ENCODE measurements around the gene ZER1.
"Not testable (repeated sequence)": the region's sequence is repeated elsewhere in the genome, so short reads cannot be mapped to it uniquely, and the experiment has no call there.

ZER1 gene

DNA sequence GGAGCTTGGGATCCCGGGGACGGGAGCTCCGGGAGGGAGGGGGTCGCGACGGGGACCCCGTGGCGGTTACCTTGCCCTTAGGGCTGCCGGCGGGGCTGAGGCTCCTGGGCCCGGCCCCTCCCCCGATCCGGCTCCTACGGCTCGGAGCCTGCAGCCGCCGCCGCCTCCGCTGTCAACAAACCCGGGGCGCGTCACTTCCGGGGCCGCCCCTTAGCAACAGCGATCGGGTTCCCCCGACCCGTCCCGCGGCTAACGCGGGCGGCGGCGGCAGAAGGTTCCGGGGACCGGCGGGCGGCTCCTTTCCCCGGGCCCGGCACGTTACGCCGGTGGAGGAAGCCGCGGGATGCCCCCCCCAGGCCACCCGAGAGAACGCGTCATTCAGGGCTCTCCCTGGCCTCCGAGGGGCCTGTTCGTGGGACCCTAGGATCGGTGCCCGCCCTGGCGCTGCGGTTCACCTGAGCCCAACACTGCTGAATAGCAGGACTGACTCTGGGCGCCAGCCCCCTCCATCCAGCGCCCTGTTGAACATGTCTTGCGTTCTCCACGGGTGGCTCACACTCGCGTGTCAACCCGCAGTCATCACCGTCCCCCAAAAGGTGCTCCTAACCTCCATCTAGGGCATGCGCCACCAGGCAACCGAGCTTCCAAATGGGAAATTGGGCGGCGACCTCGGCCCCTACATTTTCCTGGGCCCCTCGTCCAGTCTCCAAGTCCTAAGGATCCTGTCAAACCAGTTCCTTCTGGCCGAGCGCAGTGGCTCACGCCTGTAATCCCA lies at the start of gene ZER1:
ZER1 (minus strand) TSS at position 183 of the 775 bp plus-strand sequence. CDS start 16,362 bp downstream, outside the sequence.
- in situ Hi-C loops (cut with HindIII; ENCODE audit: low sequenced_read_pairs) = no loop called here

DNA sequence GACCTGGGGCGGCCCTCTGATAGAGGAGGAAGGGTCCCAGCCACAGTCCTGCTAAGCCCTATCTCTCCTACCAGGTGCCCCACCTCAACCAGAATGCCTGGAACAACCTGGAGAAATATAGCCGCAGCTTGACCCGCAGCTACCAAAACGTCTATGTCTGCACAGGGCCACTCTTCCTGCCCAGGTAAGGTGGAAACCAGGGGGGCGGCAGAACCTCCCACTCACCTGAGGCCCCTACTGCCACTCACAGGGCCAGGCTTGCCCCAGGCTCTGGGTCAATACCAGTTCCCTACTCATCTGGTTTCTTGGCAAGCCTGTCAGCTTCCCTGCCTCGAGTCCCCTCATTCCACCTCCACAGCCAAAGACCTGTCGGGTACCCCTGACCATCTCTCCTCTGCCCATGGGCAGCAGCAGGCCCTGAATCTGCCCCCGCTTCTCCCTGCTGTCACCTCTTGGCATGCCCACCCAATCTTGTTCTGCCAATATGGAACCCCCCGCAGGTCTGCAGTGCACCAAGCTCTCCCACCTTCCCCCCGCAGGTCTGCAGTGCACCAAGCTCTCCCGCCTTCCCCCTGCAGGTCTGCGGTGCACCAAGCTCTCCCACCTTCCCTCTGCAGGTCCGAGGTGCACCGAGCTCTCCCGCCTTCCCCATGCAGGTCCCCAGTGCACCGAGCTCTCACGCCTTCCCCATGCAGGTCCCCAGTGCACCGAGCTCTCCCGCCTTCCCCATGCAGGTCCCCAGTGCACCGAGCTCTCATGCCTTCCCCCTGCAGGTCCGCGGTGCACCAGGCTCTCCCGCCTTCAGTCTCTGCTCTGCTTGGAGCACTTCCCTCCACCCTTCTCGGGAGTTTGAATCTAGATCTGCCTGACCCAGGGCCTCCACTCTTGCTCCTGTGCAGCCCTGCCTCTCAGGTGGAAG lies 49.2 kb upstream of the ZER1 start:
- in situ Hi-C loops (cut with HindIII; ENCODE audit: low sequenced_read_pairs) = no loop called here

DNA sequence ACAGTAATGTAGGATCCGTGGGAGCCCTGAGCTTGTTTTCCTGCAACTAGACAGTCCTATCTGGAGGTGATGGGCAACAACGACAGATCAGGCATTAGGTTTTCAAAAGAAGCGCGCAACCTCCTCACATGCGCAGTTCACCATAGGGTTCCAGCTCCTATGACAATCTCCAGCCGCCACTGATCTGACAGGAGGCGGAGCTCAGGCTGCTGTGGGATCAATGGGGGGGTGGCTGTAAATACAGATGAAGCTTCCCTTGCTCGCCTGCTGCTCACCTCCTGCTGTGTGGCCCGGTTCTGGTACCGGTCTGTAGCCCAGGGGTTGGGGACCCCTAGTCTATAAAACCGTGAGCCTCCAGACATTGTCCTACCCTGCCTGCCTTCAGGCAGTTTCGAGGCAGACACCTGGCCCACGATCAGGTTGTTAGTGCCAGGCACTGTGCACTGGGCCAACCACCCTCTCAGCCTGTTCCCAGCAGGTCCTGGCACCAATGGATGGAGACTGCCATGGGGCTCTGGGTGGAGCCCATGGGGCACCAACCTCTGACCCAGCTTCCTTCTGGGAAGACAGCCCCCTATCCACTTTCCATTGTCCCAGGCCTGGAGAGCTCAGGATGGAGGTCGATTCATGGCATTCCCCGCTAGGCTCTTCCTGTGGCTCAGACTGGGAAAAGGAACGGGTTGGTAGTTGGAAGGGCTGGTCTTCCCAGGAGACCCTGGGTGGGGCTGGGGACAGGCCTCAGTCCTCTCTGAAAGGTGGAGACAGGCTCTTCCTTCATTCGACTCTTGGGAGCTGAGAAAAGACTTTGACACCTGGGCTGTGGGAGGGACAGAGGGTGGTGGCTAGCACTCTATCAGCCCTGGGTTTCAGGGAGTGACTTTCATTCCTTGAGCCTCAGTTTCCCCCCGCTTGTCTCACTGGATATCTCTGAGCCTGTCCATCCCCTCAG lies 48.3 kb upstream of the ZER1 start:
- in situ Hi-C loops (cut with HindIII; ENCODE audit: low sequenced_read_pairs) = loop anchor here (10.0 kb wide), 1 partner anchor 45 kb away; no protein-coding TSS in a partner anchor

DNA sequence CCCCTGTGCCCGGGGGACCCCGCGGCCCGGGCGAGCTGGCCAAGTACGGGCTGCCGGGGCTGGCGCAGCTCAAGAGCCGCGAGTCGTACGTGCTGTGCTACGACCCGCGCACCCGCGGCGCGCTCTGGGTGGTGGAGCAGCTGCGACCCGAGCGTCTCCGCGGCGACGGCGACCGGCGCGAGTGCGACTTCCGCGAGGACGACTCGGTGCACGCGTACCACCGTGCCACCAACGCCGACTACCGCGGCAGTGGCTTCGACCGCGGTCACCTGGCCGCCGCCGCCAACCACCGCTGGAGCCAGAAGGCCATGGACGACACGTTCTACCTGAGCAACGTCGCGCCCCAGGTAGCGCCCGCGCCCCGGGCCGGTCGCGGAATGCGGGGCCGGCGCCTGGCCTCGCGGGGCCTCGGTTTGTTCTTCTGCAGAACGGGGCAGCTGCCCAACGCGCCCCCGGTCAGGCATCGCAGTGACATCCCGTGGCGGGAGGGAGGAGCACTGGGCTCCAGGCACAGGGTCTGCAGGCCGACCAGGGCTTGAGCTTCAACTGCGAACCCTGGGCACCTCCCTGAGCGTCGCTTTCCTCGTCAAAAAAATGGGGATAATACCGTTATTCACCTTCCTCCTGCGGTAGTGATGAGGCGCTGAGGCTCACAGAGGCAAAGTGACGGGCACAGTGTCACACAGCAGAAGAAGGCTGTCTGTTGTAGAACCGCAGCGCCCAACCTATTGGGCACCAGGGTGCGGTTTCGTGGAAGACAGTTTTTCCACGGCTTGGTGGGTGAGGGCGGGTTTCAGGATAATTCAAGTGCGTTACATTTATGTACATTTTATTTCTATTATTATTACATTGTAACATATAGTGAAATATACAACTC lies 47.4 kb upstream of the ZER1 start:
- in situ Hi-C loops (cut with HindIII; ENCODE audit: low sequenced_read_pairs) = loop anchor here (10.0 kb wide), 1 partner anchor 46 kb away; no protein-coding TSS in a partner anchor

DNA sequence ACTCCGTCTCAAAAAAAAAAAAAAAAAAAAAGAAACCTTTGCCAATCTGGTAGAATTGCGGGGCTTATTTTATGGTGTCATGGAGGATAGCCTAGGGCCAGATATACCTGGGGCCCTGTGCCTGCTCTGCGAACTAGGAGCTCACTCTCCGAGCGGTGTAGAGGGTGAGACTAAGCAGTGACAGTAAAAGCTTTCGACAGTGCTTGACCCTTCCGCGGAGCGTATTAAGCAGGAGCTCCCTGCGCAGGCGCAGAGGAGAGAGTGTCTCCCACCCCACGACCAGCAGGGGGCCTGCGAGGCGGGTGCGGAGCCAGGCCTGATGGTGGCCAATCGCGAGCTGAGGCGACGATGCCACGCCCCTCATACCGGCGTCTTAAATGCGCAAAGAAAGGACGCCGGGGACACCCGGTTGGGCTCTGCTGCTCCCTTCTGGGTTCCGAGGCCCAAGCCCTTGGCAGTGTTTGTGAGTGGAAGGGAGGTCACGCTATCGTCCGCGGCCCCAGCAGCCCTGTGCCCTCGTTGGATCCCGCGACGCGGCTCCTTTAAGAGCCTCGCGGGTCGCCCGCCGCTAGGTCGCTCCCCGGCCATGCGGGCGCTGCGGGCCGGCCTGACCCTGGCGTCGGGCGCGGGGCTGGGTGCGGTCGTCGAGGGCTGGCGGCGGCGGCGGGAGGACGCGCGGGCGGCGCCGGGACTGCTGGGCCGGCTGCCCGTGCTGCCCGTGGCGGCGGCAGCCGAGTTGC lies 46.5 kb upstream of the ZER1 start, which contains the start of gene ENDOG:
ENDOG (plus strand) TSS at position 402 of the 740 bp plus-strand sequence; CDS start at position 587, 185 bp downstream.
- in situ Hi-C loops (cut with HindIII; ENCODE audit: low sequenced_read_pairs) = loop anchor here (10.0 kb wide), 1 partner anchor 47 kb away; no protein-coding TSS in a partner anchor

DNA sequence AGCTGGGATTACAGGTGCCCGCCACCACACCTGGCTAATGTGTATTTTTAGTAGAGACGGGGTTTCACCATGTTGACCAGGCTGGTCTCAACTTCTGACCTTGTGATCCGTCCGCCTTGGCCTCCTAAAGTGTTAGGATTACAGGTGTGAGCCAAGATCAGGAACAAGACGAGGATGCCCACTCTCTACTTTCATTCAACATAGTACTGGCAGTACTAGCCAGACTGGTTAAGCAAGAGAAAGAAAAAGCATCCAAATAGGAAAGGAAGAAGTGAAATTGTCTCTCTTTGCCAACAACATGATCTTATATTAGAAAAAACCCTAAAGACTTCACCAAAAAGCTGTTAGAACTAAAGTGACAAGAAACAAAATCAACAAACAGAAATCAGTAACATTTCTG lies 39.1 kb upstream of the ZER1 start:
- in situ Hi-C loops (cut with HindIII; ENCODE audit: low sequenced_read_pairs) = loop anchor here (10.0 kb wide), 1 partner anchor 54 kb away; no protein-coding TSS in a partner anchor

DNA sequence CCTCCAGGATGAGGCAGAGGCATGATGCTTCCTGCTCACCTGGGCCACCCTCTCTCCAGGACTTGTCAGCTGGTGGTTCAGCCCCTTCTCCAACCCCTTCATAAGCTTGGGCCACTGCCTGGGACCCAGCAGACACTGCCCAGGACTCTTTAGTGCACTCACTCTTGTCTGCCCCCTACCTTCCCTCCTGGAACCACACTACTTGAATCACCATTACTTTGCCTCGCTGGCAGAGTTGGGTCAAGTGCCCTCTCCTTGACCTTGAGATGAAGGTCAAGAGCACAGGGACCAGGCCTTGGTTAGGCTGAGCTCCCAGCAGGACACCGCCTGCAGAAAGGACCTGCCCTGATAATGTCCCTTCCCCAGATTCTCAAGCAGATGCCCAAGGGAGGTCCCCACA lies 38.1 kb upstream of the ZER1 start:
- in situ Hi-C loops (cut with HindIII; ENCODE audit: low sequenced_read_pairs) = loop anchor here (10.0 kb wide), 1 partner anchor 55 kb away; no protein-coding TSS in a partner anchor

DNA sequence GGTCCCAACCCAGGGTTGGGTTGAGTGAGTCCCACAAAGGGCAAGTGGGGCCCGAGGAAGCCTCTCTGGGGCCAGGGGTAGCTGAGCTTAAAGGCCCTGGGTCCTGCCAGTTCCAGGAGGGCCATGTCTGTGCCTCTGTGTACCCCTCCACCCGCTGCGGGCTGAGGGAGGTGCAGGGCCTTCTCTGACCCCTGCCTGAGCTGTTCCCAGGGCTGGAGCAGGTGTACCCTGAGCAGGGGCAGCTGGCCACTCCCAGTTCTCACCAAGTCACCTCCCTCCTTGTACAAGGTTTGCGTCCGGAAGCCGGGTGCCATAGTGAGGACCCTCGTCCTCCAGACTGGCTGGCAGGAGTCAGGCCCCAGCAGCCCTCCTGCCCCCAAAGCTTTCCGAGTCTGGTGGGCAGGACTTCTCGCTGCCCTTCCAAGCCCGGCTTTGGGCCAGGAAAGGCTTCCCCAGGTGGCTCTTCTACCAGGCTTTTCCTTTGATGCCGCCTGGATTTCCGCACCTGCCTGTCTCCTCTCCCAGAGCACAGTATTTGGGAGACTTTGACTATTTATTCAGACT lies 37.4 kb upstream of the ZER1 start:
- in situ Hi-C loops (cut with HindIII; ENCODE audit: low sequenced_read_pairs) = no loop called here

DNA sequence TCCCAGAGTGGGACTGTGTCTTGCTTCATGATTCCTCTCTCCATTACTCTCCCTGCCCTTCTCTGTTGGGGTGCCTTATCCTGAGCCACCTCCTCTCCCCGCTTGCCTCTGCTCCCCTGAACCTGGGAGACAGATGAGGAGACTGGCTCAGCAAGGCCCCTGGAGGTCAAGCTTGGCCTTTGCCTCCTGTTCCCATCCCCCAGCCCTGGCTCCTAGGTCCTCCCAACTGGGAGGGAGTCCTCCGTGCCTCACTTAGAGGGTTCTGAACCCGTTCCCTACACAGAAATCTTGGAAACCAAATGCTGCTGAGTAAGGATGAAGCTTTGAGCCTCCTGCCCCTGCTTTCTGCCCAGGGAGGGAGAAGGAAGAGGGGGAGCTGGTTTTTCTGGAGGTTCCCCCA lies 36.8 kb upstream of the ZER1 start:
- in situ Hi-C loops (cut with HindIII; ENCODE audit: low sequenced_read_pairs) = no loop called here

DNA sequence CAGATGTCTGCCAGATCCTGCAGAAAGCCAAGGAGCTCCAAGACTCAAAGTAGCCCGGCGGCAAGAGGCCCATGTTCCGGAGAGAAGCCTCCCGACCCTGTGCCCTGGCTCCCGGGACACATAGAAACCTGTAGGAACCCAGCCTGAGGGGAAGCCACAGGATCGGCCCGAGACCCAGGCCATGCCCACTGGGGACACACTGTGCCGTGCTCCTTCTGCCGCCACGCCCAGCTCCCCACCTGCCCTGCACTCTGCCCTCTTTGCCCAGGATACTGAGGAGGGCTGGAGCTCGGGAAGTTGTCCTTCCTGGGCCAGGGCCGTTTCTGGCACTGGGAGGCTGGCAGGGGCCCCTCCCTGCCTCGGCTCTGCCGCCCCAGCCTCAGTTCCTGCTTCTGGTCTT lies 36.1 kb upstream of the ZER1 start:
- in situ Hi-C loops (cut with HindIII; ENCODE audit: low sequenced_read_pairs) = no loop called here

DNA sequence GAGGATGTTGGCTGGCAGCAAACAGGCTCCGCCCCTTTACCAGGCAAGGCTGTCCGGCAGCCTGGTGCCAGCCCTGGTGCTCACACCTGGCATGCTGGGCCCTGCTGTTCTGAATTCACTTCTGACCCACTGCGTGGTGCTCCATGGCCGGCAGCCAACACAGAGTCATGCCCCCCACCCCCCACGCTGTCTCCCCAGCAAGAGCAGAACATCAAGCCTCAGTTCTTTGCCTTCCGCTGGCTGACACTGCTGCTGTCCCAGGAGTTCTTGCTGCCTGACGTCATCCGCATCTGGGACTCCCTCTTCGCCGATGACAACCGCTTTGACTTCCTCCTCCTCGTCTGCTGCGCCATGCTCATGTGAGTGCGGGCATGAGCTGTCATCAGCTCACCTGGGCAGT lies 33.9 kb upstream of the ZER1 start:
- in situ Hi-C loops (cut with HindIII; ENCODE audit: low sequenced_read_pairs) = no loop called here

DNA sequence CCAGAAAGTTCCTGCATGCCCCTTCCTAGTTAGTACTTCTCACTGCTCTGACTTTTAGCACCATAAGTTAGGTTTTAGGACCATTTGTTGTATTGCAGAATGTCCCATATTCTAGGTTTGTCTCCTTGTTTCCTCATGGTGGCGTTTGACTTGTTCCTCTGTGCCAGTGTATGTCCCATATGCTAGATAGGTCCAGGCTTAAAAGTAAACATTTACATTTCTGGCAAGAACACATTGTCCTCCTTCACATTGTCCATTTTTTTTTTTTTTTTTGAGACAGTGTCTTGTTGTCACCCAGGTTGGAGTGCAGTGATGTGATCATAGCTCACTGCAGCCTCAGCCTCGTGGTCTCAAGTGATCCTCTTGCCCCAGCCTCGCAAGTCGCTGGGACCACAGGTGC lies 30.8 kb upstream of the ZER1 start:
- in situ Hi-C loops (cut with HindIII; ENCODE audit: low sequenced_read_pairs) = no loop called here

DNA sequence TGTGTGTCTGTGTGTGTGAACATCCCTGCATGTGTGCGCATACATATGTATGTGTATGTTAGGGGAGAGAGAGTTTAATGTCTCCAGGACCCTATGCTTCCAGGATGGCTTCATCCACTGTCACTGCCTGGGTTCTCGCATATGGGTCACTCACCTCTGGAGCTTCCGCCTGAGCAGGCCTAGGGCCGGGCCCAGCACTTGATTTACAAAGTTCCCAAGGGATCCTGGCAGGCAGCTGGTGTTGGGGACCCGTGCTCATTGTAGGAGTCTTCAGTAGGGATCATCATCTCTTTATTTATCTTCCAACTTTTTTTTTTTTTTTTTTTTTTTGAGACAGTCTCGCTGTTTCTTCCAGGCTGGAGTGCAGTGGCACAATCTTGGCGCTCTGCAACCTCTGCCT lies 28.3 kb upstream of the ZER1 start:
- in situ Hi-C loops (cut with HindIII; ENCODE audit: low sequenced_read_pairs) = no loop called here

DNA sequence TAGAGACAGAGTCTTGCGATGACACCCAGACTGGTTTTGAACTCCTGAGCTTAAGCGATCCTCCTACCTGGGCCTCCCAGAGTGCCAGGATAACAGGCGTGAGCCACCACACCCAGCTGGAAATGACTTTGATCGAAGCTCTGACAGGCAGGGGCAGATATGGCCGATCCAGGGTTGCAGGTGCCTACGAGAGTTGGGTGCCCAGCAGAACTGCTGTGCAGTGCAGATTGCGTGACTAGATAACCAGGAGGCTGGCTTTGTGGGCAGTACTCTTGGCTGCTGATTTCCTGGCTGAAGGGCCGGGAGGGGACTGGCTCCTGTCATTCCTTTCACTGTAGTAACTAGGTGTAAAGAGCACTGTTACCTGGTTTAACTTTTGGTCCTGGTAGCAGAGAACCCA lies 27.2 kb upstream of the ZER1 start:
- in situ Hi-C loops (cut with HindIII; ENCODE audit: low sequenced_read_pairs) = no loop called here

DNA sequence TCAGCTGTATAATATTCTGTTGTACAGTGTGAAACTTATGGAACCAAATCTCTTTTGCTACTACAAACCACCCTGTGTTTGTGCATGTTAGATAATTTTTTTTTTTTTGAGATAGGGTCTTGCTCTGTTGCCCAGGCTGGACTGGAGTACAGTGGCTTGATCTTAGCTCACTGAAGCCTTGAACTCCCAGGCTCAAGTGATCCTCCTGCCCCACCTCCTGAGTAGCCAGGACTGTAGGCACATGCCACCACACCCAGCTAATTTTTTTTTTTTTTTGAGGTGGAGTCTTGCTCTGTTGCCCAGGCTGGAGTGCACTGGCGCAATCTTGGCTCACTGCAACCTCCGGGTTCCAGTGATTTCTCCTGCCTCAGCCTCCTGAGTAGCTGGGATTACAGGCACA lies 23.2 kb upstream of the ZER1 start:
- in situ Hi-C loops (cut with HindIII; ENCODE audit: low sequenced_read_pairs) = not testable (repeated sequence)

DNA sequence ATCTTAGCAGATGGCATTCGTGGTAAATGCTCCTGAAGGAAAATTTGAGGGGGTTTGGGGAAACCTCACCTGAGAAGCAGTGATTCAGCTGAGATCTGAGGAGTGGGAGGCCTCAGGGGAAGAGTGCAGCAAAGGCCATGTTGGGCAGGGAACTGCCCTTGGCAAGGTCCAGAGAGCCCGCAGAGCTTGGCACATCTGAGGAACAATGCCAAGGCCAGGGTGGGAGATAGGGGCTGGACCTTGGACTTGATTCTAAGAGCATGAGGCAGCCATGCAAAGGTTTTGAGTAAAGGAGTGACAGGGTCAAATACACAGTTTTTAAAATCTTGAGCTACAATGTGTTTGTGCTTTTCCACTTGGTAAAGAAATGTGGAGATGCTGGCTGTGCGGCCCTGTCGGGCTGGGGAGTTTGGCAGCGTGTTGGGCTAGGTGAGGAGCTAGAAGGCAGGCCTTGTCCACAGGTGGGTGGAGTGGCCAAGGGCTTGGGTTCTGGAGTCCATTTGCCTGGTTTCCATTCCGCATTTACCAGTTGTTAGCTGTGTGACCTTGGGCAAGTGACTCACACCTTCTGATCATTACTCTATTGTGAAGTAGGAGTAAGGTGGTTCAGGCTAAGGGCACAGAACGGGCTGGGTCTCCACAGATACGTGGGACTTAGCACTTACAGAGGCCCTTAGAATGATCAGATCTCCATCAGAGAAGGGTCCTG lies 21.4 kb upstream of the ZER1 start:
- in situ Hi-C loops (cut with HindIII; ENCODE audit: low sequenced_read_pairs) = no loop called here

DNA sequence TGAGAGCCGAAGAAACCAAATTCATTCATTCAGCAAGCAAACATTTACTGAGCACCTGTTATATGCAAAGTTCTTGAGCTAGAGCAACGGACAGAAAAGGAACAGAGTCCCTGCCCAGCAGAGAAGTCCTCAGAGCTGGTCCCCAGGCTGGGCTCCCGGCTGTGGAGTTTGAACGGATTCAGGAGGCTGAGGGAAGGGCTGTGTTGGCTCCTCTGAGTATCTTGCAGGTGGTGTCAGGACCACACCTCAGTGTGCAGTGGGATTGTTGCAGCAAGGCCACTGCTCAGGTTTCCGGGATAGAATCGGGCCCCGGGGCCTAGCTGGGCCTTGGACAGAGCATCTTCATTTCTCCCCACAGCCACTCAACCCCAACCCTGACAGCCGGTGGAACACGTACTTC lies 20.4 kb upstream of the ZER1 start:
- in situ Hi-C loops (cut with HindIII; ENCODE audit: low sequenced_read_pairs) = no loop called here

DNA sequence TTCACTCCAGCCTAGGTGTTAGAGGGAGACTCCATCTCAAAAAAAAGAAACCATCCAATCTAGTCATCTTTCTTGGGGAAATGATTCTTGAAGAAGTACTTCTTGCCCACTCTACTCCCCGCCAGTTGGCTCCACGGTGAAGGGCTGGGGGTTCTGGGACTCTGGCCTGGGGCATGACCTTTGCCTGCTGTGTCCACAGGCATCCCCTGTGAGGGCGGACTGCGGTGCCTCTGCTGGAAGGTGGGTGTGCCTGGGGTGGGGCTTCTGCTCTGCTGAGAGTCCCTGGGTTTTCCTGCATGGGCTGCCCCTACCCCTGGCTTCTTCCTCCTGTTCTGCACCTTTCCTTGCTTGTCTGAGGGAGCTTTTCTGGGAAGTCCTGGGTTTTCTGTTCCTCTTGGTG lies 18.8 kb upstream of the ZER1 start:
- in situ Hi-C loops (cut with HindIII; ENCODE audit: low sequenced_read_pairs) = no loop called here
